Fibroblast of lung (primary cell): ENCODE data around the gene CD79B.

Source experiments
- EZH2 ChIP-seq: IDR thresholded peaks from 2 replicates; pipeline ENCODE4 v1.5.1; 2012; ENCODE audit warnings: low read length, control low read depth, mild to moderate bottlenecking; ENCODE audit errors: missing control alignments
- TF ChIP-seq, protein P1 (sequence below), 2 donors: IDR thresholded peaks in 1 of 2; conservative IDR thresholded peaks in 1 of 2; 1 replicate in 1 of 2; 2 replicates in 1 of 2; pipeline ENCODE4 v1.5.1; 2011 to 2012; ENCODE audit warnings: low read length in 2 of 2, control low read depth in 1 of 2, inconsistent platforms in 1 of 2, low read depth in 1 of 2, mild to moderate bottlenecking in 1 of 2

DNA sequence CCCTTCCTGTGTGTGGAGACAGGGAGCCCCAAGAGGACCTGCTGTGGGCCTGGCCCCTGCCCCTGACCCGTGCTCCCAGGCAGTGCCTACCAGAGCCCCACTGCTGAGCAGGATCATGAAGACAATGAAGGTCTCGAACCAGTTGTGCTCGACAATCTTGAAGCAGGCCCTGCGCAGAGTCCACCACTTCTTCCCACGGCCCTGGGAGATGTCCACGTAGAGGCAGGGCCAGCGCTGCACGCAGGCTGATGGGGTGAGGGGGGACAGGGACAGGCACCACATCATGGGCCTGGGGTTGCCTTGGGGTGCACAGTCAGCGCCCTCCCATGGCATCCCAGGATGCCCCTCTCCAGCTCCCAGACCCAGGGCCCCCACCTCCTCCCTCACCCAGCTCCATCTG is 16.4 kb upstream of the CD79B start:
- TF ChIP-seq, protein P1, sequence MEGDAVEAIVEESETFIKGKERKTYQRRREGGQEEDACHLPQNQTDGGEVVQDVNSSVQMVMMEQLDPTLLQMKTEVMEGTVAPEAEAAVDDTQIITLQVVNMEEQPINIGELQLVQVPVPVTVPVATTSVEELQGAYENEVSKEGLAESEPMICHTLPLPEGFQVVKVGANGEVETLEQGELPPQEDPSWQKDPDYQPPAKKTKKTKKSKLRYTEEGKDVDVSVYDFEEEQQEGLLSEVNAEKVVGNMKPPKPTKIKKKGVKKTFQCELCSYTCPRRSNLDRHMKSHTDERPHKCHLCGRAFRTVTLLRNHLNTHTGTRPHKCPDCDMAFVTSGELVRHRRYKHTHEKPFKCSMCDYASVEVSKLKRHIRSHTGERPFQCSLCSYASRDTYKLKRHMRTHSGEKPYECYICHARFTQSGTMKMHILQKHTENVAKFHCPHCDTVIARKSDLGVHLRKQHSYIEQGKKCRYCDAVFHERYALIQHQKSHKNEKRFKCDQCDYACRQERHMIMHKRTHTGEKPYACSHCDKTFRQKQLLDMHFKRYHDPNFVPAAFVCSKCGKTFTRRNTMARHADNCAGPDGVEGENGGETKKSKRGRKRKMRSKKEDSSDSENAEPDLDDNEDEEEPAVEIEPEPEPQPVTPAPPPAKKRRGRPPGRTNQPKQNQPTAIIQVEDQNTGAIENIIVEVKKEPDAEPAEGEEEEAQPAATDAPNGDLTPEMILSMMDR (conservative IDR thresholded peaks at IDR 0.05 in 1 of 2, IDR thresholded peaks at IDR 0.05 in 1 of 2; ENCODE audit: low read depth in 1 of 2, low read length in 2 of 2), result no peak
- TF ChIP-seq EZH2, result no peak
